Large intestine (tissue), 3 donors: ENCODE measurements around the gene TMC3. TPM values are rescaled to one million over a fixed set of nuclear protein-coding genes. Genes with fewer than 3 reads are reported as not detected.
A peak's percentile ranks its signal among the peaks of the same experiment; 100 is the strongest.

Experiments
- DNase-seq, 2 donors: peaks; one replicate each; pipeline versions ENCODE4 v3.0.0 to v3.0.0-alpha.2; 2013
- H3K27ac ChIP-seq: one replicate; pipeline ENCODE4 v1.5.1; 2013; ENCODE audit warnings: low read length
- H3K27me3 ChIP-seq: 2 replicates; pipeline ENCODE4 v1.6.1; 2013; ENCODE audit warnings: low read length; ENCODE audit not compliant: control insufficient read depth, insufficient read depth
- H3K36me3 ChIP-seq: 2 replicates; pipeline ENCODE4 v1.6.1; 2013; ENCODE audit warnings: low read length; ENCODE audit not compliant: control insufficient read depth, insufficient read depth
- H3K4me1 ChIP-seq: one replicate; pipeline ENCODE4 v1.6.1; 2013; ENCODE audit warnings: low read length; ENCODE audit not compliant: control insufficient read depth, insufficient read depth
- H3K4me3 ChIP-seq: one replicate; pipeline ENCODE4 v1.5.1; 2013; ENCODE audit warnings: low read length
- H3K9me3 ChIP-seq: one replicate; pipeline ENCODE4 v1.6.1; 2013; ENCODE audit warnings: mild to moderate bottlenecking, low read depth, low read length, moderate library complexity; ENCODE audit not compliant: control insufficient read depth
- WGBS: methylation state at CpG from one replicate; pipeline ENCODE4 v1.1.5; 2013; ENCODE audit warnings: low lambda C conversion rate; ENCODE audit not compliant: insufficient coverage; 5-methylcytosine and 5-hydroxymethylcytosine counted together
- polyA plus RNA-seq: library from polyadenylated mRNA; unstranded; fragments of 120-200 nt; gene quantifications from one replicate; pipeline ENCODE4 v1.2.1, GENCODE V29; 2013

The TMC3 gene
- polyA plus RNA-seq, 1 donor, result 6.2 TPM

GRCh38 chr15:81385721-81386076 lies 11.7 kb upstream of the TMC3 start:
- Histone ChIP-seq H3K27me3 (no peaks in the 10 kb centered on the region), H3K9me3 (no peaks in the 10 kb centered on the region), H3K4me3 (no peak overlapping the region), H3K27ac (peak overlapping the region; percentile 26), H3K36me3 (no peaks in the 10 kb centered on the region), H3K4me1 (peaks cover 5% of the 10 kb centered on the region)
- no peak for DNase-seq
- WGBS, result no CpG with 5 or more reads among the region's 4 CpGs

DNA sequence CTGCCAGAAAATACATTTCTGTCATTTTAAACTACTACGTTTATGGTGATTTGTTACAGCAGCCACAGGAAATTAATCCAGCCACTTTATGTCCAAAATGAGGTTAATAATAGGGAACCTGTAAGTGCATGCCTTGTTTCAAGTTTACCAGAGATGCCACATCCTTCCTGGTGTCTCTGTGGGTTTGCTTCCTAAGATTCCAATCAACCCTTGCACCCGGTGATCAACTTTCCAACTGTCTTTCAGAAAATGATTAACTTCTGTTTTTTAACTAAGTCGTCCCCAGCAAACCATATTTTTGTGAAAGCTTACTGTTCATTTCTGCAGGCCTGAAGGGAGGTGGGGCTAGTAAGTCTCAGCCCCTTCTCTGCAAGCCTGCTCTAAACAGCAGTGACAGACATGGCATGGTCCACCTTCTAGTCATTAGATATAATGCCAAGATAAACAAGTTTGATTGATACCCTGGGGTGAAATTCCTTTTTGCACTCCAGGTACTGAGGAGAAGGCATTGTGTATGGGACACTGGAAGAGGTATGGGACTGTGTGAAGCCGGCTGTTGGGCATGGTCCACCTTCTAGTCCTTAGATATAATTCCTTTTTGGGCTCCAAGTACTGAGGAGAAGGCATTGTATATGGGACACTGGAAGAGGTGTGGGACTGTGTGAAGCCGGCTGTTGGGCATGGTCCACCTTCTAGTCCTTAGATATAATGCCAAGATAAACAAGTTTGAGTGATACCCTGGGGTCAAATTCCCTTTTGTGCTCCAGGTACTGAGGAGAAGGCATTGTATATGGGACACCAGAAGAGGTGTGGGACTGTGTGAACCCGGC lies 11.1 kb upstream of the TMC3 start:
- Histone ChIP-seq H3K4me3 (no peak overlapping the region), H3K27me3 (no peaks in the 10 kb centered on the region), H3K36me3 (no peaks in the 10 kb centered on the region), H3K27ac (peak overlapping the region; percentile 26), H3K9me3 (no peaks in the 10 kb centered on the region), H3K4me1 (peaks cover 5% of the 10 kb centered on the region)
- peak in 1 of 2 donors; percentile 12 for DNase-seq
- 100% methylated on average over 1 of the region's 6 CpGs for WGBS

GRCh38 chr15:81381720-81382119 lies 7.7 kb upstream of the TMC3 start:
- WGBS, result 76% methylated on average over 2 of the region's 2 CpGs
- no peak overlapping the region for H3K4me3 ChIP-seq
- no peak overlapping the region for H3K27ac ChIP-seq
- H3K9me3 ChIP-seq, result no peaks in the 10 kb centered on the region
- no peak for DNase-seq
- H3K27me3 ChIP-seq, result no peaks in the 10 kb centered on the region
- H3K4me1 ChIP-seq, result peaks cover 5% of the 10 kb centered on the region
- H3K36me3 ChIP-seq, result no peaks in the 10 kb centered on the region

GRCh38 chr15:81380668-81381067 lies 6.7 kb upstream of the TMC3 start:
- WGBS, result no CpG with 5 or more reads among the region's 2 CpGs

GRCh38 chr15:81380203-81380602 lies 6.2 kb upstream of the TMC3 start:
- Histone ChIP-seq H3K4me3 (no peak overlapping the region), H3K4me1 (peaks cover 4% of the 10 kb centered on the region), H3K27me3 (no peaks in the 10 kb centered on the region), H3K9me3 (no peaks in the 10 kb centered on the region), H3K27ac (no peak overlapping the region), H3K36me3 (no peaks in the 10 kb centered on the region)
- whole genome bisulfite sequencing, result no CpG with 5 or more reads among the region's 3 CpGs
- DNase-seq, result no peak

More at GRCh38 chr15:81380668-81381067, 6.7 kb upstream of the TMC3 start:
- Histone ChIP-seq H3K4me1 (peaks cover 4% of the 10 kb centered on the region), H3K4me3 (no peak overlapping the region), H3K9me3 (no peaks in the 10 kb centered on the region), H3K36me3 (no peaks in the 10 kb centered on the region), H3K27ac (no peak overlapping the region), H3K27me3 (no peaks in the 10 kb centered on the region)
- no peak for DNase-seq

DNA sequence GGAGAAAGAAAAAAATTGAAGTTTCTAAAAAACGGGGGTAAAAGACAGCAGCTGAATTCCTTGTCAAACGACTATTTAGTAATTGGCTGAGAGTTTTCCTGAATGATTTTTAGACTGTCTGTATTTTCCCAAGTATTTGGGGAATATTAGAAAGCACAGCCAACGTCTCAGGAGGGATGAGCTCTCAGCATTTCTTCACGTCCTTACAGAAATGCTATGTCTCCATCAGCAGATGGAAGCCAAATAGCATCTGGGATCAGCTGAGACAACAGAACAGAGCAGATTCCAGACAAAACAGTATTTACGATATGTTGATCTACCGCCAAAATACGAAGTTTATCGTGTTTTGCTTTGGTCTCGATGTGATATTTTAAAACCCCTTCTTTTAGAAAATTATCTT lies 5.3 kb upstream of the TMC3 start:
- Histone ChIP-seq H3K4me3 (no peak overlapping the region), H3K36me3 (no peaks in the 10 kb centered on the region), H3K27ac (no peak overlapping the region), H3K9me3 (no peaks in the 10 kb centered on the region), H3K27me3 (no peaks in the 10 kb centered on the region), H3K4me1 (peaks cover 8% of the 10 kb centered on the region)
- WGBS, result 81% methylated on average over 8 of the region's 9 CpGs
- no peak for DNase-seq

GRCh38 chr15:81378443-81378842 lies 4.4 kb upstream of the TMC3 start:
- Histone ChIP-seq H3K27me3 (no peaks in the 10 kb centered on the region), H3K4me1 (peaks cover 15% of the 10 kb centered on the region), H3K27ac (no peak overlapping the region), H3K9me3 (no peaks in the 10 kb centered on the region), H3K36me3 (no peaks in the 10 kb centered on the region), H3K4me3 (no peak overlapping the region)
- 100% methylated on average over 2 of the region's 2 CpGs for WGBS
- DNase-seq, result no peak

GRCh38 chr15:81377871-81378270 lies 3.9 kb upstream of the TMC3 start:
- H3K27ac ChIP-seq, result no peak overlapping the region
- no peak overlapping the region for H3K4me3 ChIP-seq
- no peak for DNase-seq
- no peaks in the 10 kb centered on the region for H3K36me3 ChIP-seq
- WGBS, result 80% methylated on average over 1 of the region's 4 CpGs
- peaks cover 15% of the 10 kb centered on the region for H3K4me1 ChIP-seq
- H3K9me3 ChIP-seq, result no peaks in the 10 kb centered on the region
- no peaks in the 10 kb centered on the region for H3K27me3 ChIP-seq

DNA sequence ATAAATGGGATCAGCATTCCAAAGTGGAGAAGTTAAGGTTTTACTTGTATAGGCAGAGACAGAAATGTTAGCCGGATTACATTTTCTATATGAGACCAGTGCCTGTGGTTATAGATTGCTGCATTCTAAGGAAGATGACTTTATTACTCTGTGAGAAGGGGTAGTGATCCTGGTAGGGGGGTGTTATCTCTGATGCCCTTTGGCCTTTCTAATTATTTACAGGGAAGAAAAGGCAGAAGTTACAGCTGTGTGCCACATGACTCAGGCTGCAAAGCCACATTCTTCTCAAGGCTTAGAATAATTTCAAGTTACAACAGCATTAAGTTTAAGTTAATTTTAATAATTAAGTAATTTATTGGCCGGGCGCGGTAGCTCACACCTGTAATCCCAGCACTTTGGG lies 2.2 kb upstream of the TMC3 start:
- Histone ChIP-seq H3K27me3 (no peaks in the 10 kb centered on the region), H3K4me3 (no peak overlapping the region), H3K9me3 (no peaks in the 10 kb centered on the region), H3K36me3 (no peaks in the 10 kb centered on the region), H3K4me1 (peaks cover 15% of the 10 kb centered on the region), H3K27ac (peak overlapping the region; percentile 86)
- DNase-seq, result peak; percentile 71 to 85
- WGBS, result no CpG with 5 or more reads among the region's 4 CpGs

- Histone ChIP-seq H3K4me3 (no peak overlapping the region), H3K9me3 (no peaks in the 10 kb centered on the region), H3K36me3 (no peaks in the 10 kb centered on the region), H3K27me3 (no peaks in the 10 kb centered on the region), H3K4me1 (peaks cover 15% of the 10 kb centered on the region), H3K27ac (peak overlapping the region; percentile 86)
- WGBS, result 73% methylated on average over 1 of the region's 4 CpGs
- DNase-seq, result no peak
Measured at GRCh38 chr15:81375461-81375860, 1.4 kb upstream of the TMC3 start.

DNA sequence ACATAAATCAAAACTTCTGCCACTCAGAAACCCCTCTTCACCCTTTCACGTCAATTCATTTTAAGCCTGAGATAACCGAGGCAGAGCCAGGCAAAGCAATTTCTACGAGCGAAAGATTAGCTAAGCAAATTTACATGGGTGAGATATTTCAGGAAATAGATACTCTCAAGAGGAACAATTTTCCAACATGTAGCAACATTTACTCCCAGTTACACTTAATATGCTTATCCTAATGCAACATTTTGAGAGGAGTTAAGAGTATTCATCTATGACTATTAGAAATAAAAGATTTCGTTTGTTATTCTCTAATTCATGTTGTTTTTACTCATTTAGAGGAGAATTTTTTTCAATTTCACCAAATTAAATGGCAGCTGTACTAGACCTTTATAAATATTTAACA lies 837 bp downstream of the TMC3 start:
- no peak for DNase-seq
- no peaks in the 10 kb centered on the region for H3K36me3 ChIP-seq
- peak overlapping the region; percentile 86 for H3K27ac ChIP-seq
- WGBS, result 70% methylated on average over 1 of the region's 5 CpGs
- peak overlapping the region; percentile 3 for H3K4me3 ChIP-seq
- H3K4me1 ChIP-seq, result peaks cover 15% of the 10 kb centered on the region
- no peaks in the 10 kb centered on the region for H3K9me3 ChIP-seq
- no peaks in the 10 kb centered on the region for H3K27me3 ChIP-seq
